HuH-7.5 (cell line): Measurements from ENCODE around the gene AVEN.
"Not testable (repeated sequence)": the region's sequence is repeated elsewhere in the genome, so short reads cannot be mapped to it uniquely, and the experiment has no call there.

Experiments used
- DNase-seq: peaks from one replicate; pipeline ENCODE4 v3.0.0; 2011; ENCODE audit warnings: low spot score

AVEN gene

DNA sequence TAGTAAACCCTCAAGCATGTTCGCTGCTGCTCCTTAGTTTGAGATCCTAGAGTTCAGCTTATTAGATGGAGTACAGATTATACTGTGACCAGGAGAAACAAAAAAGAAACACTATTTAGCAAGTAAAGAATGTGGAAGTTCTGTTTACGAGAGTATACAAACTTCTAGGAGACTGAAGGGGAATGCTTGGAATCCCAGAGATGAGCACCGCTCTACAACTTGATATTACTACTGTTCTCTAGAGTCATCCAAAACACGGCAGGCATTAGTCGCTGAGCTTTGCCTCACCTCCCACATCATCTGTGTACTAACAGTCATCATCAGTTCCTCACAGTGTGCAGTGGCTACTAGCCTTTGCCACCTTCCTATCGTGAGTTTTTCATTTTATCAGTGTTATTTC, 192.1 kb downstream of the AVEN start:
- no peak for DNase-seq

DNA sequence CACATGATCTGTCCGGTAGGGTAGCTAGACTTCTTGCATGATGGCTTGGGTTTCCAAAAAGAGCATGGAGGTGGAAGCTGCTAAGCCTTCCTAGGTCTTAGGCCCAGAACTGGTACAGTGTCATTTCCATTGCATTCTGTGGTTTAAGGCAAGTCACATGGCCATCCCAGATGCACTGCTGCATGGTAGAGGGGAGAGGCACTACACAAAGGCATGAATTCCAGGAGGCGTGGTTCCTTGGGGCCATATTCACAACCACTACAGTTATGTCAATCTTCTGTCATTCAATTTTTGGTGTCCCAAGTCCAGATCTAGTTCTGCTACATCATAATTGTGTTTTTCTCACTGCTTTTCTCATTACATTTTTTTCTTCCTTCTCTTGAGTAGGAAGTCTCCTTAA, 192.9 kb downstream of the AVEN start:
- DNase-seq = no peak

- DNase-seq = no peak
Measured at GRCh38 chr15:33844597-33844996, 194.4 kb downstream of the AVEN start.

GRCh38 chr15:33844186-33844585, 194.8 kb downstream of the AVEN start:
- DNase-seq = no peak

- no peak for DNase-seq
Measured at GRCh38 chr15:33840615-33841014, 198.4 kb downstream of the AVEN start.

GRCh38 chr15:33839540-33839939, 199.5 kb downstream of the AVEN start:
- DNase-seq = no peak

DNA sequence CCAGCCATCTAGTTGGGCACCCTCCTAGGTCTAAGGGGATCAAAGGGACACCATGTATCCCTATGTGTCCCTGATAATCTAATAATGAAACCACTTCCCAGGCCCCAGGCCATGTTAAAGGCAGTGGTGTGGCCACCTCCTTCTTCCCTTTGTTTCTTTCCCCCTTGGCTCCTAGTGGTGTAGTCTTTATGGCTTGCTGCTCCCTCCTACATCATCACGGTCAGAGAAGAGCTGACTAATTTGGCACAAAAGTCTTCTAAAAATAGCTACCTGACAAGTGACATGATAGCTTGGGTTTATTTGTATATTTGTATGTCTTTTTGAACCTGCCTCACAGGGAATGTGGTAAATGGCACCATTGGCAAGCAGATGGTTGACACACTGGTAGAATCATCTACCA, 201.7 kb downstream of the AVEN start:
- no peak for DNase-seq

DNA sequence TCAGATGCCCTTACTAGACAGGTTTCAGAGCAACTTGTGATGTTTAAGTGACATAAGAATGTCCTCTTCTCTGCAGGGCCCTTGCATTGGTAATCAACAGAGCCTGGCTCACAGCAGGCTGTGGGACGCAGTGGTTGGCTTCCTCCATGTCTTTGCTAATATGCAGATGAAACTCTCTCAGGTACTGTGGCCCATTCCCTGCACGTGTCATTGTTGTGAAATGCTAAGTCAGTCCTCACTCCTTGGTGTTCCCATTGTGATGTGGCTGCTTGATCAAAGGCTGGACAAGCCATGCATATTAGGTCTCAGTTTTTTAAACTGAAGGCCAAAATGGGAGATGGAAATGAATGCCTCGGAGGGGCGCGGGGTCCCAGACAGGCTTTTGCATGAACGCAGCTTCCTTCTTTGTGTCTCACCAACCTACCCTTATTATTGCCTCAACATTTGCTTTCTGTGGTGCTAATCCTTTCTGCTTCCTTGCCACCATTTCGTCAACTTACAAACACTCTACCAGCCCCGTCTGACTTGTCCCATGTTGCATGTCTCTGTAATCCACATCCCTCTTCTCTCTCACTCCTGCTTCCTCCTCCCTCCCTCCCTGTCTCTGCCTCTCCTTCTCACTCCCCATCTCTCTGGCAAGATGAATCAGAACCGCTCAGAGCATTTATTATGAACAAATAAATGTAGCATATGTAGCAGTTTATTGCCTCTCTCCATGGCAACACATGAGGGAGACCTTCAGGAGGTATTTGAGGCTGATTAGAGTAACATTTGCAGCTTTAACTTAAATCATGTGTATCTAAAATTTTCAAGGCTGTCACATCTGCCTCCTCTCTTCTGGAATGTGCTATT, 203.9 kb downstream of the AVEN start:
- DNase-seq = no peak

DNA sequence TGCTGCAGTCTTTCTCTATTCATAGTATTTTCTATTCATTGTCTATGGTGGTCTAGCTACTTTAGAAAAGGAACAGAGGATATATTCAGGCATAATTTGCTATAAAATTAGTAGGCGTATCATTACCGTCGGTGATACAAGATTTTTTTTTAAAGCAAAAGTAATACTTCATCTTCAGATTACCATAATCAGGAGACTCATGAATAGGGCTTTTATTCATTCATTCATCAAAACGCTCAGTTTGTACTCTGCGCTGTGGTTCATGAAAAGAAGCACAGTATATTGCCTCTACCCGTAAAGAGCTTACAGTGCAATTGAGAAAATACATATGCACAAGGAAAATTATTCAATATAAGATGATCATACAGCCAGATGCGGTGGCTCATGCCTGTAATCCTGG, 207.4 kb downstream of the AVEN start:
- no peak for DNase-seq

GRCh38 chr15:33830351-33830750, 208.7 kb downstream of the AVEN start:
- DNase-seq = no peak

GRCh38 chr15:33826201-33826600, 212.8 kb downstream of the AVEN start:
- no peak for DNase-seq

- no peak for DNase-seq
Measured at GRCh38 chr15:33825453-33825852, 213.6 kb downstream of the AVEN start.

GRCh38 chr15:33823119-33823518, 215.9 kb downstream of the AVEN start:
- DNase-seq = no peak

DNA sequence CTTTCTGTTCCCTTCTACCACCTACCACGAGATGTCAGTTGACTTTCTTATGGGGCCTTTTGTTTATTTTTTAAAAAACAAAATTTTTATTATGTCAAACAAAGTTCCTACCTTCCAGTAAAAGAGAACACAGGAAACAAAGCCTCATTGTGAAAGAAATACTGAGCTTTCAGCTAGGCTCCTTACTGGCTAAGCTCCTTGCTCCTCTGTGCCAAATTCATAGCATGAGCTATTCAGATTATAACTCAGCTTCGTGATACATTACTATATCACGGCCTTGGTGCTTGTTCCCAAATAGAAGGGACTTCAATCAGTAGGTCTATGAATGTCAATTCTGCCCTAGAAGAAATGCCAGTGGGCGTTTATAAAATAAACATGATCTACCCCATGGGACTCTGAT, 216.5 kb downstream of the AVEN start:
- no peak for DNase-seq

DNA sequence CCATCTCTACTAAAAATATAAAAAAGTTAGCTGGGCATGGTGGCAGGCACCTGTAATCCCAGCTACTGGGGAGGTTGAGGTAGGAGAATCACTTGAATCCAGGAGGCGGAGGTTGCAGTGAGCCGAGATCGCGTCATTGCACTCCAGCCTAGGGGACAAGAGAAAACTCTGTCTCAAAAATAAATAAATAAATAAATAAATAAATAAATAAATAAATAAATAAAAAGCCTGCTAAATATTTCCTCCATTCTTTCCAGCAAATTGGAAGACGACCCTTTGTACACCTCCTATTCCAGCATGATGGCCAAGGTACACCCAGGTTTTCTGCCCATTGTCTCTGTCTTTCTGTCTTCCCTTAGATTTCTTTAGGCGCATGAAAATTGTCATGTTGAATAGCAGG, 219.5 kb downstream of the AVEN start:
- DNase-seq = not testable (repeated sequence)
